PC-3 (cell line): Measurements from ENCODE around the gene RAB44.

Experiments
- EZH2phosphoT487 ChIP-seq: fragments of 300-600 bp; sonication (generic); IDR thresholded peaks from 2 replicates; pipeline ENCODE4 v1.6.1; 2018; ENCODE audit warnings: mild to moderate bottlenecking, antibody characterized with exemption, low read length, borderline replicate concordance
- TF ChIP-seq, protein P1 (sequence below): fragments of 300-600 bp; sonication (generic); conservative IDR thresholded peaks from 2 replicates; pipeline ENCODE4 v1.5.1; 2017; ENCODE audit warnings: antibody characterized with exemption, low read depth, mild to moderate bottlenecking, low read length

DNA sequence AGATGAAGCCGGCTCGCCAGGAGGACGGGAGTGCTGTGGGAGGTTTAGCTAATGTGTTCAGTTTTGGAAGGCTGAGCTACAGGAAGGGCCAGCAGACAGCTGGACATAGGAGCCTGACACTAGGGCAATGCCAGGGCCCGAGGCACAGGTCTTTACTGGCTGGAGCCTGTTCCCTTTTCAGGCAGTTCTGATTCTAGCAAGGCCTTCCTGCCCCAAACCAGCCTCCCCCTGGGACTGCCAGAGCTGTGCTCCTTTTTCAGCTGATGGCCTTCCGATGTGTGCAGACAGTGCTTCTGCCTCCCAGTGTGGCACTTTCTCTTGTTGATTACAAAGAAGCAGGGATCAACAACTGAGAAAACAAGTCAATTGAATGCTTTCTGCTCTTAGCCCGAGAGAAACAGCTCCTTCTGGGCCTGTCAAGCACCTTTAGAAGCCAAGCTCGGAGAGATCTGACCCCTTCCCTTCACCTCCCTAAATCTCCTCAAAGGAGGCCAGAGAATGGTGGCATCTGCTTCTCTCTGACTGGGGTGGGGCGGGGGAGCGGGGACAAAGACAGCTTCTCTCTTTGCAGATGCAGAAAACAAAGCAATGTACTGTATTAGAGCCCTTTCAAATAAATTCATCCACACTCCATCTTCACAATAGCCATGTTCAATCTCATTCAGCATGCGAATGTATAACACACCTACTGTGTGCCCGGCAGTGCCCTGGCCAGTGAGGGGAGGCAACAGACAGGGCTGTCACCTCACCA is 63.2 kb downstream of the RAB44 start:
- TF ChIP-seq, protein P1, sequence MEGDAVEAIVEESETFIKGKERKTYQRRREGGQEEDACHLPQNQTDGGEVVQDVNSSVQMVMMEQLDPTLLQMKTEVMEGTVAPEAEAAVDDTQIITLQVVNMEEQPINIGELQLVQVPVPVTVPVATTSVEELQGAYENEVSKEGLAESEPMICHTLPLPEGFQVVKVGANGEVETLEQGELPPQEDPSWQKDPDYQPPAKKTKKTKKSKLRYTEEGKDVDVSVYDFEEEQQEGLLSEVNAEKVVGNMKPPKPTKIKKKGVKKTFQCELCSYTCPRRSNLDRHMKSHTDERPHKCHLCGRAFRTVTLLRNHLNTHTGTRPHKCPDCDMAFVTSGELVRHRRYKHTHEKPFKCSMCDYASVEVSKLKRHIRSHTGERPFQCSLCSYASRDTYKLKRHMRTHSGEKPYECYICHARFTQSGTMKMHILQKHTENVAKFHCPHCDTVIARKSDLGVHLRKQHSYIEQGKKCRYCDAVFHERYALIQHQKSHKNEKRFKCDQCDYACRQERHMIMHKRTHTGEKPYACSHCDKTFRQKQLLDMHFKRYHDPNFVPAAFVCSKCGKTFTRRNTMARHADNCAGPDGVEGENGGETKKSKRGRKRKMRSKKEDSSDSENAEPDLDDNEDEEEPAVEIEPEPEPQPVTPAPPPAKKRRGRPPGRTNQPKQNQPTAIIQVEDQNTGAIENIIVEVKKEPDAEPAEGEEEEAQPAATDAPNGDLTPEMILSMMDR = no peak
- no peak for TF ChIP-seq EZH2phosphoT487
